ENCODE measurements around the gene A2M. TPM values are rescaled to one million over a fixed set of nuclear protein-coding genes. Genes with fewer than 3 reads are reported as not detected.

The A2M gene
- total RNA-seq, 1 experiment from 2014 or later = not detected

DNA sequence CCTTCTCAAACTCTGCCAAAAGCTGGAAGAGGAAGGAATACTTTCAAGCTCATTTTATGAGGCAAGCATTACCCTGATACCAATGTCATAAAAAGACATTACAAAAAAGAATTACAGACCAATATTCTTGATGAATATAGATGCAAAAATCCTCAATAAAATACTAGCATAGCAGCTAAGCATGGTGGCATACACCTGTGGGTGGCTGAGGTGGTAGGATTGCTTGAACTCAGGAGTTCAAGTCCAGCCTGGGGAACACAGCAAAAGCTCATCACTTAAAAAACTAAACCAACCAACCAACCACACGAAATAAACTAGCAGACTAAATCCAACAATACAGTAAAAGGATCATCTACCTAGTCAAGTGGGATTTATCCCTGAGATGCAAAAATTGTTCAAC, 29.6 kb downstream of the A2M start:
- H3K27me3 ChIP-seq (ENCODE audit: insufficient read depth, low read depth) = no peaks in the 10 kb centered on the region
- no peaks in the 10 kb centered on the region for H3K79me2 ChIP-seq (ENCODE audit: low read depth)
- H3K9me2 ChIP-seq (ENCODE audit: insufficient read depth) = no peaks in the 10 kb centered on the region
- no peak overlapping the region for H3K4me3 ChIP-seq
- no peaks in the 10 kb centered on the region for H3F3A ChIP-seq (ENCODE audit: insufficient read depth, low read depth)
- intact Hi-C loops (cut with micrococcal nuclease; ENCODE audit: unreplicated experiment) = no loop called here
- no peak overlapping the region for H3K27ac ChIP-seq
- CTCF ChIA-PET = no interaction called here
- H2AFZ ChIP-seq = no peak overlapping the region
- BruUV-seq (replicated peaks) = no TSS peak
- no peaks in the 10 kb centered on the region for H3K4me1 ChIP-seq (replicated peaks; ENCODE audit: insufficient read depth)
- H3K36me3 ChIP-seq (ENCODE audit: low read depth) = no peaks in the 10 kb centered on the region
- no peak for TF ChIP-seq CTCF (conservative IDR thresholded peaks at IDR 0.05)
- no peak for TF ChIP-seq EZH2 (IDR thresholded peaks at IDR 0.05; ENCODE audit: low read depth)
- POLR2A ChIA-PET (ENCODE audit: unreplicated experiment) = no interaction called here
- no peaks in the 10 kb centered on the region for H4K20me1 ChIP-seq (ENCODE audit: insufficient read depth)
- no peak for DNase-seq
- no peak overlapping the region for H3K4me2 ChIP-seq
- H3K9me3 ChIP-seq (ENCODE audit: insufficient read depth, low read depth) = no peaks in the 10 kb centered on the region; the same call in 1 of the 2 replicates

- no peaks in the 10 kb centered on the region for H3K27me3 ChIP-seq (ENCODE audit: insufficient read depth, low read depth)
- H3K27ac ChIP-seq = no peak overlapping the region
- H3K4me3 ChIP-seq = no peak overlapping the region
- H3K79me2 ChIP-seq (ENCODE audit: low read depth) = no peaks in the 10 kb centered on the region
- H3K4me2 ChIP-seq = no peak overlapping the region
- no peaks in the 10 kb centered on the region for H4K20me1 ChIP-seq (ENCODE audit: insufficient read depth)
- H3K36me3 ChIP-seq (ENCODE audit: low read depth) = no peaks in the 10 kb centered on the region
- no TSS peak for BruUV-seq (replicated peaks)
- no peak overlapping the region for H2AFZ ChIP-seq
- no peak for DNase-seq
- no peaks in the 10 kb centered on the region; the same call in 1 of the 2 replicates for H3K9me3 ChIP-seq (ENCODE audit: insufficient read depth, low read depth)
- no peaks in the 10 kb centered on the region for H3K9me2 ChIP-seq (ENCODE audit: insufficient read depth)
- TF ChIP-seq CTCF (conservative IDR thresholded peaks at IDR 0.05) (no peak), EZH2 (IDR thresholded peaks at IDR 0.05; ENCODE audit: low read depth) (no peak)
- no peaks in the 10 kb centered on the region for H3K4me1 ChIP-seq (replicated peaks; ENCODE audit: insufficient read depth)
- H3F3A ChIP-seq (ENCODE audit: insufficient read depth, low read depth) = no peaks in the 10 kb centered on the region
- POLR2A ChIA-PET (ENCODE audit: unreplicated experiment) = no interaction called here
- intact Hi-C loops (cut with micrococcal nuclease; ENCODE audit: unreplicated experiment) = no loop called here
- CTCF ChIA-PET = no interaction called here
These were observed 31.3 kb downstream of the A2M start for GRCh38 chr12:9084417-9084816.

DNA sequence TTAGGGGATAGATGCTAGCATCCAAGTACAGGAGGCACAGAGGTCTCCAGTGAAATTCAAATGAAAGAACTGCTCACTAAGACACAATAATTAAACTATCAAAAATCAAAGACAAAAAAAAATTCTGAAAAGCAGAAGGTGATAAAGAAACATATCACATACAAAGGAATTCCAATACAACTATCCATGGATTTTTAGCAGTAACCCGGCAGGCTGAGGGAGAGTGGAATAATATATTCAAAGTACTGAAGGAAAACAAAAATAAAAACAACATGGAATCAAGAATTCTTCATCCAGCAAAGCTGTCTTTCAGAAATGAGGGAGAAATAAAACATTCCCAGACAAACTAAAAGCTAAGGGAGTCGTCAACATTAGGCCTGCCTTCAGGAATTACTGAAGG, 31.9 kb downstream of the A2M start:
- no peaks in the 10 kb centered on the region for H4K20me1 ChIP-seq (ENCODE audit: insufficient read depth)
- BruUV-seq (replicated peaks) = no TSS peak
- no peak overlapping the region for H3K27ac ChIP-seq
- intact Hi-C loops (cut with micrococcal nuclease; ENCODE audit: unreplicated experiment) = no loop called here
- TF ChIP-seq CTCF (conservative IDR thresholded peaks at IDR 0.05) (no peak), EZH2 (IDR thresholded peaks at IDR 0.05; ENCODE audit: low read depth) (no peak)
- H3K27me3 ChIP-seq (ENCODE audit: insufficient read depth, low read depth) = no peaks in the 10 kb centered on the region
- no peaks in the 10 kb centered on the region for H3K9me2 ChIP-seq (ENCODE audit: insufficient read depth)
- H3K4me3 ChIP-seq = no peak overlapping the region
- H3F3A ChIP-seq (ENCODE audit: insufficient read depth, low read depth) = no peaks in the 10 kb centered on the region
- H3K4me2 ChIP-seq = no peak overlapping the region
- H3K9me3 ChIP-seq (ENCODE audit: insufficient read depth, low read depth) = no peaks in the 10 kb centered on the region; the same call in 1 of the 2 replicates
- H3K36me3 ChIP-seq (ENCODE audit: low read depth) = no peaks in the 10 kb centered on the region
- no peaks in the 10 kb centered on the region for H3K4me1 ChIP-seq (replicated peaks; ENCODE audit: insufficient read depth)
- CTCF ChIA-PET = no interaction called here
- H2AFZ ChIP-seq = no peak overlapping the region
- H3K79me2 ChIP-seq (ENCODE audit: low read depth) = no peaks in the 10 kb centered on the region
- POLR2A ChIA-PET (ENCODE audit: unreplicated experiment) = no interaction called here
- no peak for DNase-seq

Data from PC-9 (cell line).